Activated CD4-positive, alpha-beta T cell treated with anti-CD3 and anti-CD28 coated beads, Interleukin-10, Interleukin-2, amounts not matched to agents 100 ng/mL and 50 ng/mL, durations not matched to agents 16 hours and 8 hours (primary cell): Measurements from ENCODE around the gene TBX5.

Experiments
- DNase-seq: peaks from one replicate; pipeline ENCODE4 v3.0.0-alpha.2; 2020

Gene TBX5

DNA sequence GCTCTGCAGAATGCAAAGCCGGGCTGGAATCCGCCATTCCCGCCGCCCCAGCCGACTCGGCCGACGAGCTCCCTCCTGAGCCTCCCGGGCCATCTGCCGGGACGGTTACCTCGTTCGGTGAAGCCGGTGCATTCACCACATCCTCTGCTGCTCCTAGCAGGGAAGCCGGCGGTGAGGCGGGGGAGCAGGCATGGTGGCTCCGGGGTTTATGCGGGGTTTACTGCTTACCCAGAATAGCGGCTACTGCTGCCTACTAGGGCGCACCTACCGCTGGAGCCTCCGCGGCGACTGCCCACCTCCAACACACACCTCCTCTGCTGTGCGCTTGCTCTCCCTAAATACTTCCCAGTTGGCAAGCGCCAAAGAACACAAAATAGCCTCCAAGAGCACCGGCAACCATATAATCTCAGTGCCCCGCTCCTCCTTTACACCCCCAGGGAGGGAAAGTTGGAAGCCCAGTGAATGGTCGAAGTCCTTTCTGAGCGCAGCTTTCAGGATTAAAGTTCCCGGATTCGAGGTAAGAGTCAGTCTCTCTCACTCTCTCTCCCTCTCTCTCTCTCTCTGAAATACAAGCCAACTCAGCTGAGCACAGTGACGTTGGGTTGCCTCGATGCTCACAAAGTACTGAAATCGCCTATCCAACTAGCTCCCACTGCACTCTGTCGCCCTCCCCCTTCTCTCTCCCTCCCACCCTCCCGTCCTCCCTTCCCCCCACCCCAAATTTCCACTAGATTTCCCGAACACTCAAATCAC, at the start of gene TBX5:
TBX5 (minus strand) TSS at position 626 of the 753 bp plus-strand sequence. CDS start 2,246 bp downstream, outside the sequence.
- no peak for DNase-seq

GRCh38 chr12:114451657-114452056, 45.7 kb upstream of the TBX5 start:
- no peak for DNase-seq

DNA sequence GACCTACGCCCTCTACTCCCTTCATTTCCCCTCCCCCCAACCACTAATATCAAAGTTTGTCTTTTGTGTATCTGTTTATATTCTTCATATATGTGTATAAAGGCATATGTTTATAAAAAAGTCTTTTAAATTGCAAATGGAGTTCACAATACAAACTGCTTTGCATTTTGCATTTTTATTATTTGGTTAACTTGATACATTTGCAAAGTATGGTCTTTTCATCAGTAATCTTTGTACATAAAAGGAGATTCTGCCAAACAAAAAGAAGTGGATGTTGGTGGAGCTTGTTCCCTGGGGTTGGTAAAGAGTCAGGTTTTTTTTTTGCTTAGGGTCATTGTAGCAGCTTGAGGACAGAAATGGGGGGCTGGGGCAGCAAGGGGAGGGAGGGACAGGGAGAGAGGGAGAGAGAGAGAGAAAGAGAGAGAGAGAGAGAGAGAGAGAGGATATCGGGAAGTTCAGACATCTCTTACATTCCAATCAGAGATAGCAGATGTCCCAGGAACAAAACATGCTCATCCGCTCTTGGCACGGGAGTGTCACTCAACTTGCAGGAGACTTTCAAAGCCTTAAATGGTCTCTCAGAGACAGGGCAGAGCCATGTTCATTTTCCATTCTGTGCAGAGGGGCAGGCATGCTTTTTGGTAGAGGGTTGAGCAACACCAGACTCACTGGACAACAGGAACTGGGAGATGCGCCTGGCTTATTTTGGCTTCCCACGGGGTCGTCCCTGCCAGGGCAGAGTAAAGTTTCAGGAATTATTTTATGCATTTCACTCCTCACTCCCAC, 44.8 kb upstream of the TBX5 start:
- no peak for DNase-seq

GRCh38 chr12:114450019-114450418, 44.1 kb upstream of the TBX5 start:
- DNase-seq: no peak

GRCh38 chr12:114448618-114448933, 42.6 kb upstream of the TBX5 start:
- no peak for DNase-seq

DNA sequence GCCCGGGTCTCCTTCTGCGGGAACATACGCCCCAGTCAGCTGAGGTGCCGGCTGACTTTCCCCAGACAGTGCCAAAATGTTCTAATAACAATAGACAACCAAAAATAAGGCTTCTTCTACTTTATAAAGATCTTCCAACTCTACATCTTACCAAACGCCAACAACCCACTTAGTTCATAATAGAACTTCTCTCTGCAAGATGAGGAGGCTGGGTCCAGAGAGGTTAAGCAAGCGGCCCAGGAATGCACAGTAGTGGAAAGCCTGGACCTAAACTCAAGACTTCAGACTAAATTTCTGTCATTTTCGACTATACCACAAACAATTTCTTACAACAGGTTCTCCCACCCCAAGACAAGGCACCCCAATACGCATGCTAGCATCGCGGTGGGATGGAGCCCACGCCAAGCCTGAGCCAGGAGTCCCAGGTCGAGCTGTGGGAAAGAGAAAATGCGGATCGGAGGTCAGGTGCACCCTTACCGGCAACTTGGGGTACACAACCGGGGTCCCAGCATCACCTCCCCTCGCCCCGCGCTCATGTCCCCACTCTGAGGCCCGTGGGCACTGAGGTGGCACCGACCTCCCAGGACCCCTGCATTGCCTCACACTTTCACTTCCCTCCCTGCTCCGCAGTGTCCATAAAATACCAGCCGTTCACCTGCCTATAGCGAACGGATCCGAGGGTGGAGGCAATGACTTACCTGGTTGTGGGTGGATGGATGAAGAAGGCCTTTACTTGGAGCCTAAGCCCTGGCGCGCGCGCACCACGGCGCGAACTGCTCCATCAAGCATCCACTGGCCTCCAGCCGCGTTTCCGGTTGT, 42.1 kb upstream of the TBX5 start:
- no peak for DNase-seq

DNA sequence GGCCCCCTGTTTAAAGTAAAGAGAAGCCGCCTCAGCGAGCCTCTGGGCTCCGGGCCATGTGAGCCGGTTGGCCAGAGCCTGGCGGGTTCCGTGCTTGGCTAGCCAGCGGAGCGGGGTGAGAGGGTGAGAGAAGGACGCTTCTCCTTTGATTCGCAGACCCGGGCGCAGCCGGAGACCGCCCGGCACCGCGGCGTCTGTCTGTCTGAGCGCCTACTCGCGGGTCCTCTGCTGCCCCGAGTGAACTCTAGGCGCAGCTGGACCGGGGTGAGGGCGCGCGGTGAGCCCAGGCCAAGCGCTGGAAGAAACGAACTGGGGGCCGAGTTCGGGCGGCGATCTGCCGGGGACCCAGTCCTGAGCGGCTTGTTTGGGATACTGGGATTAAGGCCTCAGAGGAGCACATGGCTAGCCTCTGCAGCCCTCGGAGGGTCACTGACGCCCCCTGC, 41.4 kb upstream of the TBX5 start:
- no peak for DNase-seq

DNA sequence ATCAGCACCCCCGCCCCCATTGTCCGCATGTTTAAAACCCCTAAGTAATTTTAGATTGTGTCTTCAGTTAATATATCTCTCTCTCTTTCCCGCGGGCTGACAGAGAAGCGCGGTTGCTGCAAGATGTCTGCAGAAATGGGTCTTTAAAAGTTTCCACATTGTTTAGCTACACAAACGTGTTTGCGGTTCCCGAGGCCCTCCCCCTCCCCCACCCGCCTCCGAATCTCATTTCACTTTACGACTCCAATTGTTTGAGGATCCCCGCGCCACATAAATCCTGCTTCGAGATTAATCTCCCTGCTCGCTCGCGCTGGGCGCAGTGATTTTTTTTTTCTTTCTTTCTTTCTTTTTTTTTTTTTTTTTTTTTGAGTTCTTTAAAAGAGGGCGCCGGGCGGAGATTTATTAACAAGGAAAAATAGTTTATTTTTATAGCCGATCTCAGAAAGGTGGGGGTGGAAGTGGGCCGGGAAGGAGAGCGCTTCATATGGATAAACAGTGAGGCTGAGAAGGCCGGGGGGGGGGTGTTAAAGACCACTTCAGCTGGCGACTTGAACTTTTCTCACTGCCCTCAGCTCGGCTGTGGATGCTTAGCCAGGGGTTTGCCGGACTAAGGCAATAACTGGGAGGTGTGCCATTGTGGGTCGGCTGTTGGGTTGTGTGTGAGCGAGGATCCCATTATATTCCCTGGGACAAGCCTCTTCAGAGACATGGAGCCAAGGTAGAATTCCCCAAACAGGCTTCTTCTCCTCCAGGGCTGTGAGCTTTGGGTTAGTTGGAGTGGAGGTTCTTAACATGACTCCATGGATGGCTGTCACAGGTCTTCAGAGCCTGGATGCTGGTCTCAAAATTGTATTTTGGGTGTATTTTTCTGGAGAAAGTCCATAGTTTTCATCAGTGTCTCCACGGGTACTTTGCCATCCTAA, 39.7 kb upstream of the TBX5 start:
- no peak for DNase-seq

GRCh38 chr12:114444422-114445279, 38.7 kb upstream of the TBX5 start:
- no peak for DNase-seq

- no peak for DNase-seq
These were observed 37.9 kb upstream of the TBX5 start for GRCh38 chr12:114443607-114444421.

- no peak for DNase-seq
These were observed 36.6 kb upstream of the TBX5 start for GRCh38 chr12:114442578-114442977.

GRCh38 chr12:114441545-114441944, 35.6 kb upstream of the TBX5 start:
- no peak for DNase-seq

DNA sequence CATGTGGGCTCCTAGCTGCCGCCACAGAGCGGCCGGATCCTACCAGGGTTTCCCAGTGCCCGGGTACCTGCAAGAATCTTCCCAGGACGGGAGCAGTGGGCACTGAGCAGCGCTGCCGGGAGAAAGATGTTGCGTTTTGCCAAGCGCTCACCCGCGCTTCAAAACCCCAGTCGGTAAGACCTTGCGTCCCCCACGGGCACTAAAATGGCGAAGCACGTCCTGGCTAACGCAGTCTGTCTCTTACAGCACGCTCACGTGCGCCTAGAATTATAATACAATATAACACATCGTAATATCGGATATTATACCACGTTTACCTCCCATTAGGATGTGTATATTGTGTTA, 35.1 kb upstream of the TBX5 start:
- no peak for DNase-seq

DNA sequence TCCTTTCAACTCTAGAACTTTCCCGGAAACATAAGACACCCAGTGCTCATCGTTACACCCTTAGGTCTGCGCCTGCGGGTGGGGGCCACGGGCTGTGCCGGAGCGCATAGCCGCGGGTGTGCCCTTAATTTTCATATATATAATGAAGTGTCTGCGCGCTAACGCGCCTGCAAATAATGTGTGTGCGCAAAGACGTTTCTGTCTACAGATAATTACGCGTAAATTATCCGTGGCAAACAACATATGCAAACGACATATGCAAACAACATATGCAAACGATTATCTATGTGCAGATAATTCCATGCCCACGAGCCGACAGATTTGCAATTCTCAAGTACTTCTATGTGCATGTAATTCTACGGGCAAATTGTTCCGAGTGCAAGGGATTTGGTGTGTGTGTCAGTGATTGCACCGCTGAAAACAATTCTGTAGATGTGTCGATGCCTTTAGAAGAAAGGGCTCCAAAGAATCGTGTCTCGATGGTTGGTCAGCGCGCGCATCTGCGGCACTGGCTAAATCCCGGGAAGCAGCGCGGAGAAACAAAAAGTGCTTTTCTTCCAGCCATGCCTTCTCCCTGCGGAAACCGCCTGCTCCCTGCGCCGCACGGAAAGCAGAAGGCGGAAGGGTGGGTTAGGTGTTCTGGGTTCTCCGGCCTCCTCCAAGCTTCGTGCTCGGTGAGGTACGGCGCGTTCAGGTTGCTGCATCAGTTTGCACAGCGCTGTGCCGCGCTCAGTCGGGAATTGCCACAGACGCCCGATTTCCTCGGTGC, 34.5 kb upstream of the TBX5 start:
- DNase-seq: no peak

DNA sequence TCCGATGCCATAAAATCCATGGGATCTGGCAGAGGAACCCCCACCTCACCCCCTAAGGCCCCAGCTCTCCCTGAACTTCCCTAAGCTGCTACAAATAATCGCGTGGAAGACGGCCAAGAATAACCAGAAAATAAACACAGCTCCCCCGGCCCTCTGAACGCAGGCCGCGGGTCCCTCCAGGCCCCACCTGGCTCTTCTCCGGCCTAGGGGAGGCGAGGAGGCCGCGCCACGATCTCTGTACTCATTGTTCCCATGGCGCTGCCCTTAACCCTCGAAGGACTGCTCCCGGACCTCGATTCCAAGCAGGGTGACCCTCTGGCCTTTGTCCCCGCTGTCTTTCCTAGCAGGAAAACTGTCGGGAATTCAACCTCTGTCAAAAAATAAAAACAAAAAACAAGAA, 33.9 kb upstream of the TBX5 start:
- no peak for DNase-seq

GRCh38 chr12:114439261-114439683, 33.3 kb upstream of the TBX5 start:
- no peak for DNase-seq

DNA sequence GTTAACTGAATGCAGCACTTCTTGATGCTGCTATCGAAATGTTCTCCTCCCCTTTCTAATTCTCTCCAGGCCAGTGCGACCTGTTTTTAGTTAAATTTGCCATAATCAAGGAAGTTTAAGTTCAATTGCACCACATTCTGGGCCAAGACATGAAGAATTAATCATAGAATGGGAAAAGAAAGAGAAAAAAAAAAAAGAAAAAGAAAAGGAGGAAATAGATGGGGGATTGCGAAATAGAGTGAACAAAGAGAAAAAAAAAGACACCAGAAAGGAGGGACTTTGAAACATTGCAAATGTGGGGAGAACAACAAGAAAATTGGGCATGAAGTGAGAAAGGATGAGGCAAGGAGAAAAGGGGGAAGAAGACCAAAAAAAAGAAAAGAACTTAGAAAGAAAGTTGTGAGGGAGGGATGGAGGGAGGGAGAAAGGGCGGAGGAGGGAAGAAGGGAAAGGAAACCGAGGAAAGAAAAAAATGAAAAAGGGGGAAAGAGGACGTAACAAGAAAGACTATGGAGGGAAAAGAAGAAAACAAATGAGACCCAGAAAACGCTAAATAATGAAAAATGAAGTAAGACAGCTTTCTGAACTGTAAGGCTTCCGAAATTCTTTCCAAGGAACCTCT, 32.8 kb upstream of the TBX5 start:
- DNase-seq: no peak

GRCh38 chr12:114434341-114434740, 28.4 kb upstream of the TBX5 start:
- no peak for DNase-seq

GRCh38 chr12:114431902-114432301, 26.0 kb upstream of the TBX5 start:
- DNase-seq: no peak
